ENCODE results near the gene PTGES.
"Not testable (repeated sequence)": the region's sequence is repeated elsewhere in the genome, so short reads cannot be mapped to it uniquely, and the experiment has no call there.

The PTGES gene, protein sequence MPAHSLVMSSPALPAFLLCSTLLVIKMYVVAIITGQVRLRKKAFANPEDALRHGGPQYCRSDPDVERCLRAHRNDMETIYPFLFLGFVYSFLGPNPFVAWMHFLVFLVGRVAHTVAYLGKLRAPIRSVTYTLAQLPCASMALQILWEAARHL

DNA sequence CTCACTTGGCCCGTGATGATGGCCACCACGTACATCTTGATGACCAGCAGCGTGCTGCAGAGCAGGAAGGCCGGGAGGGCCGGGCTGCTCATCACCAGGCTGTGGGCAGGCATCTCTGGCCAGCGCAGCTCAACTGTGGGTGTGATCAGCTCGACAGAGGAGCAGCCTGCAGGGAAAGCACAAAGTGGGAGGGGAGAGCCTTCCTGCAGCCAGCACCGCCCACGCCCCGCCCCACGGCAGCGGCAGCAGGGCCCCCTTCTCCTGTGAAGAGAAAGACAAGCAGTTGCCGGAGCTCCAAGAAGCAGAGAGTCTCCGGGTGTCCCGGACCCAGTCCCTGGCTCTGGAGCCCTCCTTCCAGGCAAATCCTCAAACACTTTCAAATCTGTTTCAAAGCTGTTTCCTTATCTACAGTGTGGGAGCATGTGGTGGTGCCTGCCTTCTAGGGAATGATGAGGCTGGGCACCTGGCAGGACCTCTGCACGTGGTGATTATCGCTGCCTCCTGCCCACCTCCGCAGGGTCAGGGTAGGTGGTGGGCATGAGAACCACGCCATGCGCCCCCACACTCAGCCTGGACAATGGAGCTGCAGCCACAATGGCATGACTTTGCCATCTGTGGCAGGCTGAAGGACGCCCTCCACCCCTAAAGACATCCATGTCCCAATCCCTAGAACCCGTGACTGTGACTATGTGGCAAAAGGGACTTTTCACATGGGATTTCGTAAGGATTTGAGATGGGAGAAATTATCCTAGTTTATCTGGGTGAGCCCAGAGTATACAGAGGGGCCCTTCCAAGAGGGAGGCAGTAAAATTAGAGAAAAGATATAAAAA is at the start of gene PTGES:
Gene PTGES (minus strand): TSS at position 143 of the 830 bp plus-strand sequence. CDS start 30 bp downstream, at position 113.
- peak; percentile 66 for DNase-seq (ENCODE audit: low spot score)

DNA sequence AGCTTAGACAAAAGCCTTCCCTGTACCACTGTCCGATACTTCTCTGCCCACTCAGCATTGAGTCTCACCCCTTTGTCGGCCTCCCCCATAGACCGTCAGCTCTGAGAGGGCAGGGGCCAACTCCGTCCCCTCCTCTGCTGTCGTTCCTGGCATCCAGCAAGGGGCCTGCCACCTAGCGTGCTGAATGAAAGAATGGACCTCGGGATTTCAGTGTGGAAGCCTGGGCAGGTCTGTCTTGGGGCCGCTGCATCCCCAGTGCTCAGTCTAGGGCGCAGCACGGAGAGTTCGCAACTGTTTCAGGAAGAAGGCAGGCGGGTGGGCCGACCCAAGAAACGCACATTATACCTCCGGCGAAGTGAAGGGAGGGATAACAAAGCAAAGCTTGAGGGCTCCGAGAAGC is 48.7 kb upstream of the PTGES start:
- no peak for DNase-seq (ENCODE audit: low spot score)

DNA sequence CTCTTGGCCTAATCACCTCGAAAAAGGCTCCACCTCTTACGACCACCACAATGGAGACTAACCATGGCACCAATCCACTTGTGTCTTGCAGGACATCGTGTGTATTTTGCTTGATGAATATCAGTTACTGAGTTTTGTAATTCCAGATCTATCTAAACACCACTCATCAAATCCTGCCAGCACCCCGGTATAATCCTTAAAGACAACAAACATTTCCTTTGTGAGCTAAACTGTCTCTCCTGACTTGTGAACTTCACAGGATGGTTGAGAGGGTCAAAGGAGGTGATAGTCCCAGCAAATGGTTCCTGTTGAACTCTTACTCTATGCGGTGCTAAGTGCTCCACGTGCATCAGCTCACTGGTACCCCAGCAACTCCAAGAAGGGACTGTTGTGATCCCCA is 46.1 kb upstream of the PTGES start:
- DNase-seq (ENCODE audit: low spot score): no peak

DNA sequence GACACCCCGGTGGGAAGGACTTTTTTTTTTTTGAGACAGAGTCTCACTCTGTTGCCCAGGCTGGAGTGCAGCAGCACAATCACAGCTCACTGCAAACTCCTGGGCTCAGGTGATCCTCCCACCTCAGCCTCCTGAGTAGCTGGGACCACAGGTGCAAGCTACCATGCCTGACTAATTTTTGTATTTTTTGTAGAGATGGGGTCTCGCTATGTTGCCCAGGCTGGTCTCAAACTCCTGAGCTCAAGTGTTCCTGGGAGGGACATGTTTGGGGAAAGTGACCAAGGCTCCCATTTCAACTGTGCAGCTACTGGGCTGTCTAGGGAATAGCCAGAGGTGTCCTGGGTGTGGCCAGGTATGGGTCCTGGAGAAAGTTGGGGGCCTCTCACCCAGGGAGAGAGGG is 43.2 kb upstream of the PTGES start:
- DNase-seq (ENCODE audit: low spot score): not testable (repeated sequence)

DNA sequence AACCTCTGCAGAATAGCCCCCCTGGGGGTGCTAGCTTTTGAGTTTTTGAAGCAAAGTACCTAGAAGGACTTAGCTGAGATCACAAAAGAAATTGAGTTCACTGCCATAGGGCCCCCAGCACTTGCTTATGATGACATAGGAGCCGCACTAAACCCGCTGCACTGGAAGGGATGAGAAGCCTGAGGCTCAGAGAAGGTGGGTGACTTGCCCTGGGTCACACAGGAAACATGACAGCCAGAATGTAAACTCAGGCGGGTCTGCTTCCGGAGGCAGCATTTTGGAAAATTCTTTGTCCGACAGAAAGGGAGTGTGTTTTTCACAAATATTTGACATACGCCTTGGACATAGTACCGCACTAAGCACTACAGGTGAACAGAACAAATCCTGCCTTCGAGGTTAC is 41.7 kb upstream of the PTGES start:
- DNase-seq (ENCODE audit: low spot score): no peak

DNA sequence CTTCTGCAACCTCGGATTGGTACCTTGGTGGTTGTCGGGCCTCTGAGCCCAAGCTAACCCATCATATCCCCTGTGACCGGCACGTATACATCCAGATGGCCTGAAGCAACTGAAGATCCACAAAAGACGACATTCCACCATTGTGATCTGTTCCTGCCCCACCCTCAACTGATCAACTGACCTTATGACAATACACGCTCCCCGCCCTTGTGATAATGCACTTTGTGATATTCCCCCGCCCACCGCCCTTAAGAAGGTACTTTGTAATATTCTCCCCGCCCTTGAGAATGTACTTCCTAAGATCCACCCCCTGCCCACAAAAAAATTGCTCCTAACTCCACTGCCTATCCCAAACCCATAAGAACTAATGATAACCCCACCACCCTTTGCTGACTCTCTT is 33.6 kb upstream of the PTGES start:
- DNase-seq (ENCODE audit: low spot score): no peak

DNA sequence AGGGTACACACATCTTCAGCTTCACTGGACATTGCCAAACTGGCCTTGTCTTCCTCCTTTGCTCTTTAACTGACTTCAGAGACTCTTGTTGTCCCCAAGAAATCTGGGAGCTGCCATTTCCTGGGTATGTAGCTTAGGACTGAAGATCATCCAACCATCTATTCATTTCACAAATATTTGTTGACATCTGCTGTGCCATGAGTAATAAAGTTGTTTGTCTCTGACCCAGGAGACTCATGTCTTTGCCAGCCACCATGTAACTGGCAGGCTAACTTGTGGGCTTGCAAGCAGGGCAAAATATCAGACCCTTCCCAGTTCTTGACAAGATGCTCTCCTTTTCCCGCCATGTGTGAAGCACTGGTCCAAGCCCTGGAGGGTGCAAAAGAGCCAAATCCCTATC is 33.0 kb upstream of the PTGES start:
- no peak for DNase-seq (ENCODE audit: low spot score)

DNA sequence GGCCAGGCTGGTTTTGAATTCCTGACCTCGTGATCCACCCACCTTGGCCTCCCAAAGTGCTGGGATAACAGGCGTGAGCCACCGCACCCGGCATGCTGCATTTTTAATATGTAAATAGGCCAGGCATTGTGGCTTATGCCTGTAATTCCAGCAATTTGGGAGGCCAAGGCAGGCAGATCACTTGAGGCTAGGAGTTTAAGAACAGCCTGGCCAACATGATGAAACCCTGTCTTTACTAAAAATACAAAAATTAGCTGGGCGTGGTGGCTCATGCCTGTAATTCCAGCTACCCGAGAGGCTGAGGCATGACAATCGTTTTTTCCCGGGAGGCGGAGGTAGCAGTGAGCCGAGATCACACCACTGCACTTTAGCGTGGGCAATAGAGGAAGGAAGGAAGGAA is 32.1 kb upstream of the PTGES start:
- not testable (repeated sequence) for DNase-seq (ENCODE audit: low spot score)

DNA sequence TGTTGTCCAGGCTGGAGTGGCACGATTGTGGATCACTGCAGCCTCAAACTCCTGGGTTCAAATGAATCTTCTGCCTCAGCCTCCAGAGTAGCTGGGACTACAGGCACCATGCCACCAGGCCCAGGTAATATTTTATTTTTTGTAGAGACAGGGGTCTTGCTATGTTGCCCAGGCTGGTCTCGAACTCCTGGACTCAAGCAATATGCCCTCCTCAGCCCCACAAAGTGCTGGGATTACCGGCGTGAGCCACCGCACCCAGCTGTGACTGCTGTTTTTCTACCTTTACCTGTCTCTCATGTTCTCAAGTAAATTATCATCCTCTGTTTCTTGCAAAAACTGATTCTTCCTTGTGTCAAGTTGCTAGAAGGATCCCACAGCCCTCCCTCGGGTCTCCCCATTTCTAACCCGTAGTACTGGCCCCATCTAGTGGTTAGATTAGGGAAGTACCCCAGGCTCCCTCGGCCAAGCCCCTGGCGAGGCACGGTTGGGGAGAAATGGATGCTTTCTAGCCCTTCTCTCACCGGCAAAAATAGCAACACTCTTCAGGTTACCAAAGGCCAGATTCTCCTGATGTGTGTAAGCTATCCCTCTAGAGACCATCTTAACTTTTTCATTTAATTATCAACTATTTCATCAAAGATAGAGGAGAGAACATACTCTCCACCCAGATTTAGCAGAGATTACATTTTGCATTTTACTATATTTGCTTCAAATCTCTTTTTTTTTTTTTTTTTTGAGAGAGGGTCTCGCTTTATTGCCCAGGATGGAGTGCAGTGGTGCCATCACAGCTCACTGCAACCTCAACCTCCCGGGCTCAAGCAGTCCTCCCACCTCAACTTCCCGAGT is 30.9 kb upstream of the PTGES start:
- peak; percentile 90 for DNase-seq (ENCODE audit: low spot score)

DNA sequence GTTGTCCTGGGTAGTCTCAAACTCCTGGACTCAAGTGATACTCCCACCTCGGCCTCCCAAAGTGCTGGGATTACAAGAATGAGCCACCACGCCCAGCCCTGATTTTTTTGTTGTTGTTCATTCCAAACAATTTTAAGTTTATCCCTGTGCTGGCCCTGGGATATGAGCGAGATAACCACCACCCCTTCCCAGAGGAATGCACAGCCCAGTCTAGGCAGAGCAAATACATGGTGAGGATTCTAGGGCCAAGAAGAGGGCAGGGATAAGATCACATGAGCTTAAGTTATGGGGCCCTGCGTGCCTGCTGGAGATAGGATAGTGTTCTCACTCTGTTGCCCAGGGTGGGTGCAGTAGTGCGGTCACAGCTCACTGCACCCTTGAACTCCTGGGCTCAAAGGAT is 29.1 kb upstream of the PTGES start:
- no peak for DNase-seq (ENCODE audit: low spot score)

DNA sequence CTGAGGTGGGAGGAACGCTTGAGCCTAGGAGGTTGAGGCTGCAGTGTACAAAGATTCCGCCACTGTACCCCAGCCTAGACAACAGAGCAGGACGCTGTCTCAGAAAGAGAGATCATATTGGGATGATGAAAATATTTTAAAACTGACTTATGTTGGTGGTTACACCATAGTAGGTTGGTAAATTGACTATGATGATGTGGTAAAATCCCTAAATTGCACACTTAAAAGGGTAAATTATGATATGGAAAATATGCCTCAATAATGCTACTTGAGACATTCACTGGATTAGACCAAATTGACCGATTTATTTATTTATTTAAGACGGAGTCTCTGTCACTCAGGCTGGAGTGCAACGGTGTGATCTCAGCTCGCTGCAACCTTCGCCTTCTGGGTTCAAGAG is 28.3 kb upstream of the PTGES start:
- DNase-seq (ENCODE audit: low spot score): no peak

DNA sequence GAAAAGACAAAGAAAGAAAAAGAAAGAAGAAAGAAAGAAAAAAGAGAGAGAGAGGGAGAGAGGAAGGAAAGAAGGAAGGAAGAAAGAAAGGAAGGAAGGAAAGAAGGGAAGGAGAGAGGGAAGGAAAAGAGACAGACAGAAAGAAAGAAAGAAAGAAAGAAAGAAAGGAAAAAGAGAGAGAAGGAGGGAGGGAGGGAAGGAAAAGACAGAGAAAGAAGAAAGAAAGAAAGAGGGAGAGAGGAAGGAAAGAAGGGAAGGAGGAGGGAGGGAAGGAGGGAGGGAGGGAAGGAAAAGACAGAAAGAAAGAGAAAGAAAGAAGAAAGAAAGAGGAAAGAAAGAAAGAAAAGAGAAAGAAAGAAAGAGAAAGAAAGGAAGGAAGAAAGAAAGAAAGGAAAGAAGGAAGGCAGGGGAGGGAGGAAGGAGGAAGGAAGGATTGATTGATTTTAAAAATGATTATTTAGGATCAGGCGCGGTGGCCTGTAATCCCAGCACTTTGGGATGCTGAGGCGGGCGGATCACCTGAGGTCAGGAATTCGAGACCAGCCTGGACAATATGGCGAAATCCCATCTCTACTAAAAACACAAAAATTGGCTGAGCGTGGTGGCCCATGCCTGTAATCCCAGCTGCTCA is 26.8 kb upstream of the PTGES start:
- DNase-seq (ENCODE audit: low spot score): no peak

DNA sequence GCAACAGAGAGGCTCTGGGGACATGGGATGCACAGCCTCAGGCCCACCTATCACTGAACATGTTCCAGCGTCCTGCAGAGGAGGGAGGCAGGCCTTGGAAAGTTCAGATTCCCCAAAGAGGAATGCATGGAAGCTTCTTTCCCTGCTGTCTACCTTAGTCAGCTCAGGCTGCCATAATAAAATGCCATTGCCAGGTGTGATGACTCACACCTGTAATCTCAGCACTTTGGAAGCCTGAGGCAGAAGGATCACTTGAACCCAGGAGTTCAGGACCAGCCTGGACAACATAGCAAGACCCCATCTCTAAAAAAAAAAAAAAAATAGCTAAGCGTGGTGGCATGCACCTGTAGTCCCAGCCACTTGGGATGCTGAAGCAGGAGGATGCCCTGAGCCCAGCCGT is 25.6 kb upstream of the PTGES start:
- no peak for DNase-seq (ENCODE audit: low spot score)

DNA sequence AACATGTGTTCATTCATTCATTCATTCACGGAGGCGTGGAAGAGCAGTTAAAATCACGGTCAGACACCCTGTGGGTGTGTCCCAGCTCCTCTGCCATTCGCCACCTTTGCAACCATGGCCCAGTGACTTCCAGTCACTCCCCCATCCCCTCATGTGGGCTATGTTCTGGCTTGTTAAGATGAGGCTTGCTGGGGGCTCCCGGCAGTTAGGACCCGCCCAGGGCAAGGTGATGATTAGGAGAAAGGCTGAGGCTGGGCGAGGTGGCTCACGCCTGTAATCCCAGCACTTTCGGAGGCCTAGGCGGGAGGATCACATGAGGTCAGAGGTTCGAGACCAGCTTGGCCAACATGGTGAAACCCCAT is 24.9 kb upstream of the PTGES start:
- DNase-seq (ENCODE audit: low spot score): no peak

DNA sequence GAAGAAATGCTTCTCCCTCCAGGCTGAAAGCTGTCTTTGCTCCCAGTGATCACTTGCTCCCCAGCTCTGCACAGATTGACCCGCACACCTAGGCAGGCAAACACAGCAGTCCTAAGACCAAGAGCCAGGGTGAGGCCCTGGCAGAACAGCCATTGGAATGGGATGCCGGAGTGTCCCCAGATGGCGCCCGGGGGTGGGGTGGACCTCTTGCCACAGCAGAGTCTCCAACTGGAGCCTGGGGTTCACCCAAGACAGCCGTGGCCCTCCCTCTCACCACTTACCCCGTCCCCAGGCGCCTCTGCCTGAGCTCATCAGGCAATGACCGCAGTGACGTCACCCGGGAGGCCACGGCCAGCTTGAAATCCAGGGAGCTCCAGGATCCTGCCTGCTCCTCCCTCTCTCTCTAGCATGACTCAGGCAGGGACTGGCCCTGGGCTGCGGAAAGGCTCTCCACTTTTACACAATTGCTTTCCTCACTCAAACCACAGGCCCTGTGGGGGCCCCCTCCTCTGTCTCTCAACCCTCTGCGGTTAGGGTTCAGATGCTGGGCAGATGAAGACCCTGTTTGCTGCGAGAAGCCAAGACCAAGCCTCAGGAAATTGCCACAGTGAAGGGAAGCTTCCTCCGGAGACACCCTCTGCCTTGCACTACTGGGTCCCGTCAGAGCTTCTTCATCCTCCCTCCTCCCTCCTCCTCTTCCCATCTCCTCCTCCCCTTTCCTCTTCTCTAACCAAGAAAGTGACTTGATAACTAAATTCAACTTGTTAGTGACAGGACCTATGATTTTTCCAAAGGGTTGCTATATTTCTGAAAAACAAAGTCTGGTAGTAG is 24.3 kb upstream of the PTGES start:
- no peak for DNase-seq (ENCODE audit: low spot score)

DNA sequence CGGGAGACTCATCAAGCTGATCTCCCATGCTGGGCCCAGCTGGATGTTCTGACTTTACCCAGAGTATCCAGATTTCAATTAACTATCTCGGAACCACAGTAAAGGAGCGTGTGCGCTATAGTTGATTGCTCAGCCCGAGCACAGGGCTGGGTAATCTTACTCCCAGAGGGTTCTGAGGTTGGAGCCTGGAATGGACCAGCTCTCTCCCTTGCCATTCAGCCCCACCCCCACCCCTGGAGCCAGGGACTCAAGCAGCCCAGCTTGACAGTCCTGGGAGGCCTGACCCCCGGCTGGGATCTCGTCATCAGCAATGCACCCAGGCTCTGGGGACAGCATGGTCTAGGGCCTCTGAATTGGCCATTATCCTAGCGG is 23.7 kb upstream of the PTGES start:
- no peak for DNase-seq (ENCODE audit: low spot score)

DNA sequence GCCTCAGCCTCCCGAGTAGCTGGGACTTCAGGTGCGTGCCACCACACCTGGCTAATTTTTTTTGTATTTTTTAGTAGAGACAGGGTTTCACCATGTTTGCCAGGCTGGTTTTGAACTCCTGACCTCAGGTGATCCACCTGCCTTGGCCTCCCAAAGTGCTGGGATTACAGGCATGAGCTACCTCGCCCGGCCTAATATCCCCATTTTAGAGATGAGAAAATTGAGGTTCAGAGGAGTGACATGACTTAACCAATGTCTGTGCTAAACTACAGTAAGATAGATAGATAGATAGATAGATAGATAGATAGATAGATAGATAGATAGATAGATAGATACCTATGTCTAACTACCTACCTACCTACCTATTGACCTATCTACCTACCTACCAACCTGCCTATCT is 23.3 kb upstream of the PTGES start:
- DNase-seq (ENCODE audit: low spot score): not testable (repeated sequence)

DNA sequence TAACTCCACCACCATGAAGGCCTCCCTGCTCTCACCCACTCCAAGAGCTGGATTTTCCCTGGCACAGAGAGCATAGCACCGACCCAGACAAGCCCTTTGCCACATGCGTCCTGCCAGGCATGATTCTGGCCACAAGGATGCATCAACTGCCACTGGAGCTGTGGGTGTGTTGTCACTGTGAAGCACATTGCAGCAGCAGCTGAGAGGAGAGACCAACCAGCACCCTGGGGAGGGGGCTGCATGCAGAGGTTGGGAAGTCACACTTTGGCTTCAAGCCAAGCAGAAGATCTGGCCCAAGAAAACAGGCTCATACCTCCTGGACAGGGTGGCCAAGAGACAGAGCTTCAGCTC is 22.6 kb upstream of the PTGES start:
- no peak for DNase-seq (ENCODE audit: low spot score)

DNA sequence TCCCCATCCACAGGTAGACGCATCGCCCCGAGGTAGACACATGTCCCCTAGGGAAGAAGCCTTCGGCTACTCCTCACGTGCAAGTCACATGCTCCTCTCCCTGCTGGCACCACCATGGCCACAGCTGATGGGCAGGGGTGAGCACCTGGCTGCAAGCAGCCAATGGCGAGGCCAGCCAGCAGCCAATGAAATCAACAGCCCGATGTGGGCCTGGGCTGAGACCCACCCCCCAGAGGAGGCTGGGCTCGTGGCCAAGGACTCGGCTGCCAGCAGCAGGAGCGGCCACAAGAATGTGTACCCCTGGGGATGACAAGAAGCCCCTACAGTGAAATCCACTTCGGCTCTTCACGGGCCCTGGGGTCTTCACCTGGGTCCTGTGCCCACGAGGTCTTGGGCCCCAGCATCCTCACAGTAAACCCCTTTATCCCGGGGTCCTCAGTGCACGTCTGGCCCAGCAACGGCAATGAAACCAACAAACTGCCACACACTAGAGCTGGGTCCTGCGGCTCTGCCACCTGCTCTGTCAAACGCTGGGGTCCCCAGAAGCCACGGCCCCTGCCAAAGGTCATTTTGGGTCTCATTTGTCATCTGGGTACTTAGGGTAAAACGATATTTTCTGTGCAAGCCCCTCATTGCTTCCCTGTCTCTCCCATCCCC is 22.1 kb upstream of the PTGES start:
- DNase-seq (ENCODE audit: low spot score): no peak

DNA sequence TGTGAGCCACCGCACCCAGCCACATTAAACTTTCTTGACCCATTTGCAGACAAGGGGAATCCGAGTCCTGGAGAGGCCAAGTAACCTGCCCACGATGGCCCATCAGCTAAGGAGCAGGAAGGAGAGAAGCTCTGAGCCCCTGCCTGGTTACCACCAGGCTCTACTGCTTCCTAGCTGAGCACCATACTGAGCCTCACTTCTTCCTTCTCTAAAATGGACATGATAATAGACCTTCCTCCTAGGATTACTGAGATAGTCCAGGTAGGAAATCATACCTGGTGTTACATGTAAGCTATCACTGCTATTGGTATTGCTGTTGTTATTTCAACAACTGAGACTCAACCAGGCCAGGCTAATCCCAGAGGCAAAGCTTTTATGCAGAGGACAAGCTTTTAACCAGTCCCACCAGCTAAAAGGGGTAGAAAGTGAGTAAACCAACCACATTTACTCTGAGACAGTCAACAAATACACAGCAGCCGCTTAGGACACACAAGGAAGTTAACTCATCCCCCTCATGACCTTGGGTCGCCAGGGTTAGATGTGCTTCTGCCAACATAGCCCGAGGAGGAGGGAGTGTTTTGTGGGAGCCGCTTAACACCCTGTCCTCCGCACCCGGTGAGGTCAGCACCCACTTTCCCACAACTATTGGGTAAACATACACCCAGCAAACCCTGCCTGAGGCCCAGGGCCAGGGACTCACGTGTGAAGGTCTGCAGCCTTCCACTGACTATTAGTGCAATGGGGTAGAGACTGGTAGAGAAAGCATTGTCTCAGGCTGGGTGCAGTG is 20.6 kb upstream of the PTGES start:
- no peak for DNase-seq (ENCODE audit: low spot score)

DNA sequence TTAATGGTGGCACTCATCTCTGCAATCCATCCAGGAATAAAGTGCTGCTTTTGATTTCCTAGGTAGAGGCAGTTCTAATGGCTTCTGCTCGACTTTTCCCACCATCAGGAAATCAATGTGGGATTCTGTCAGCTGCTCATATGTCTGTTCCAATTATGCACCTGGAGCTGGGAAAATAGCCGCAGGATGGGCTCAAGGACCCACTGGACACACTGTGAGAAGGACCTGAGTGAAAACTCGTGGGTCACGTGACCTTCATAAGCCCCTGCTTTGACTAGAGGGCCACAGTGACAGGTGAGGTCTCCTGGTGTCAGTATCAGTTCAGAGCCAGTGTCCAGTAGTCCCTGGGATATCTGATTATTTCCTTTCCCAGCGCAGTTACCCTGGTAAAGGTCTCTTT is 17.9 kb upstream of the PTGES start:
- DNase-seq (ENCODE audit: low spot score): no peak

Measured in D341Med (cell line).